GM12873 (cell line): Measurements from ENCODE around the gene CERS6.

Experiments
- TF ChIP-seq, protein P1 (sequence below): IDR thresholded peaks from 2 replicates; pipeline ENCODE4 v1.5.1; 2012; ENCODE audit warnings: low read depth, mild to moderate bottlenecking, moderate library complexity, low read length, control low read depth; ENCODE audit not compliant: insufficient read depth; ENCODE audit errors: missing control alignments

The CERS6 gene

DNA sequence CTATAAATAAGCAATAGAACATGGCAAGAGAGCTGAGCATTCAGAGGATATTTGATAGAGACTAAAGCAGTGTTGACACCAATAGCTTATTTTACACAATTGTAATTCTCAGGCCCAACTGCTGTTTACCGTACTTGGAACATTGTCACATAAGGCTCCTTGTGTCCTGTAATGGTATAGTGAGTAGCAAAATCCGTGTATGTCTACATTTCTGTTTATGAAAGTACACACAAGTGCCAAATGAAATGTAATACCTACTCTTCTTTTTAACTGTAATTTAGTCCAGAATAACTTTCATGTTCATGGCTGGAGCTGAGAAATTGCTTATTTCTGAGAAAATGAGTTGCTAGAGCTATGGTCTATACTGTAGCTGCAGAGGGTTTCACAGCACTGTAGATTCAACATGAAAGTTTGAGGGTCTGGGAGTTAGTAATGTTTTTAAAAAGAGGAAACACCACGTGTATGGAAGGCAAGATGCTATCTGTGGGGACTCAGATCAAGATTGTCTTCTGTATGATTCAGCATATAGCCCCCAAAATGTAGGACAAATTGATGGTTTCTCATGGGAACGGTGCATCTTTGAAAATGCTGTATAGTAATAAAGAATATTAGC, 236.2 kb downstream of the CERS6 start:
- TF ChIP-seq, protein P1, sequence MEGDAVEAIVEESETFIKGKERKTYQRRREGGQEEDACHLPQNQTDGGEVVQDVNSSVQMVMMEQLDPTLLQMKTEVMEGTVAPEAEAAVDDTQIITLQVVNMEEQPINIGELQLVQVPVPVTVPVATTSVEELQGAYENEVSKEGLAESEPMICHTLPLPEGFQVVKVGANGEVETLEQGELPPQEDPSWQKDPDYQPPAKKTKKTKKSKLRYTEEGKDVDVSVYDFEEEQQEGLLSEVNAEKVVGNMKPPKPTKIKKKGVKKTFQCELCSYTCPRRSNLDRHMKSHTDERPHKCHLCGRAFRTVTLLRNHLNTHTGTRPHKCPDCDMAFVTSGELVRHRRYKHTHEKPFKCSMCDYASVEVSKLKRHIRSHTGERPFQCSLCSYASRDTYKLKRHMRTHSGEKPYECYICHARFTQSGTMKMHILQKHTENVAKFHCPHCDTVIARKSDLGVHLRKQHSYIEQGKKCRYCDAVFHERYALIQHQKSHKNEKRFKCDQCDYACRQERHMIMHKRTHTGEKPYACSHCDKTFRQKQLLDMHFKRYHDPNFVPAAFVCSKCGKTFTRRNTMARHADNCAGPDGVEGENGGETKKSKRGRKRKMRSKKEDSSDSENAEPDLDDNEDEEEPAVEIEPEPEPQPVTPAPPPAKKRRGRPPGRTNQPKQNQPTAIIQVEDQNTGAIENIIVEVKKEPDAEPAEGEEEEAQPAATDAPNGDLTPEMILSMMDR: no peak

DNA sequence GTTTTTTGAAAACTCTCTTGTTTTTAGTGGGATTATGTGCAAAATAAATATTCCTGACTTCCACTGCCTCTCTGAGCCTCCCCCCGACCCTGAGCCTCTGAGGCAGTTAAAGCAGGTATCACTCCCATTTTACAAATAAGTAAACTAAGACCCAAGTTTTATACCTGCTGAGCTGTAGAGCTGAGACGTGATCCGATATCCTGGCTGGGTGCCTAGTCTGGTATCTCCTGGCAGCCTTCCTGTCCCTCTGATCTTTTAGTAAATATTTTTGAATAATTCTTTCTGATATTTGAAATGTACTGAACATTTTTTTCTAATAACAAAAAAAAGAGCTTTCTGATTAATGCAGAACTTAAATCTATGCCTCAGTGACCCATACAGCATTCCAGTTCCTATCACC, 238.1 kb downstream of the CERS6 start:
- TF ChIP-seq, protein P1: no peak

DNA sequence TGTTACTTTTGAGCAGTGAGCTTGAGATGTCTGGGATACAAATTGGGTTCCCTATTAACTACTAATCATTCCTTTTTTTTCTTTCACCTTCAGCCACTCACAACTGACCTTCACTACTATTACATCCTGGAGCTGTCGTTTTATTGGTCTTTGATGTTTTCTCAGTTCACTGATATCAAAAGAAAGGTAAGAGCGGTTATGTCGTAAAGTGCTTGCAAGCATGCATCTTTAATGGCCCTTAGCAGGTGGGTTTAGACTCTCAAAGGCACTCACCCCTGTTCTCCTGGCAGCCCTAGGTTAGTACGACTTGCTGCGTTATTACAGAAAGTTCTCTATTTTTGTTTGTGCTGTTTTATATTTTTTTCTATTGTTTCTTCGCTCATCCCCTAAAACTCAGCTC, 238.8 kb downstream of the CERS6 start:
- TF ChIP-seq, protein P1: no peak

DNA sequence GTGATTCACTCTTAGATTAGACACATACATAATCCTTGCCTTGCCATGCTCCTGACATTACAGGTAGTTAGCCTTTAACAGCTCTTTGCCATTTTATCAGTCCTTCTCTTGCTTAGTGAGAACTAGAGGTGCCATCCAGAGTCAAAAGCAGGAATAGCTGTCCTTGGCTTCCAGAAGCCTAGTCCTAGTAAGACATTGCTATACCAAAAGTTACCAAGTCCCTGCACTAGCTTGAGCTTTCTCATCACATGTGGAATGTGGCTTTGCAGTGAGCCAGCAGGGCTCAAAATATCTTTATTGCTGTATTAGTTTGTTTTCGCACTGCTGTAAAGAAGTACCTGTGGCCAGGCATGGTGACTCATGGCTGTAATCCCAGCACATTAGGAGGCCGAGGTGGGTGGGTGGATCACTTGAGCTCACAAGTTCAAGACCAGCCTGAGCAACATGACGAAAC, 241.6 kb downstream of the CERS6 start:
- TF ChIP-seq, protein P1: no peak

DNA sequence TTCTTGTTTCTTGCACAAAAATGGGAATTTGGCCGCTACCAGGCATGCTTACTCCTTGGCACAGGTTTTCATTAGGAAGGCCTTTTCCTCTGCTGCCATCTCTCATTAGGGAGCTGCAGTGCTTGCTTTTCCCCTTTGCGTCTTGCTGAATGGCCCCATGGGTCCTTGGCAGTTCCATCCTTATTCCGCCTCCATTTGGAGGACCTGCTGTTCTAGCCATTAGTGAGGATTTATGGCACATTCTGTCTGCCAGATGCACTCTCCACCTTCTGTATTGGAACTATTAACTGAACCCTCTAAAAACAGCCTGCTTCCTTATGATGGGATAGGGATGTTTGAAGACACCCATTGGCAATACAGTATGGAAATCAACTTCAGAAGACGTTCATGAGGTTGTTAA, 242.9 kb downstream of the CERS6 start:
- TF ChIP-seq, protein P1: no peak

DNA sequence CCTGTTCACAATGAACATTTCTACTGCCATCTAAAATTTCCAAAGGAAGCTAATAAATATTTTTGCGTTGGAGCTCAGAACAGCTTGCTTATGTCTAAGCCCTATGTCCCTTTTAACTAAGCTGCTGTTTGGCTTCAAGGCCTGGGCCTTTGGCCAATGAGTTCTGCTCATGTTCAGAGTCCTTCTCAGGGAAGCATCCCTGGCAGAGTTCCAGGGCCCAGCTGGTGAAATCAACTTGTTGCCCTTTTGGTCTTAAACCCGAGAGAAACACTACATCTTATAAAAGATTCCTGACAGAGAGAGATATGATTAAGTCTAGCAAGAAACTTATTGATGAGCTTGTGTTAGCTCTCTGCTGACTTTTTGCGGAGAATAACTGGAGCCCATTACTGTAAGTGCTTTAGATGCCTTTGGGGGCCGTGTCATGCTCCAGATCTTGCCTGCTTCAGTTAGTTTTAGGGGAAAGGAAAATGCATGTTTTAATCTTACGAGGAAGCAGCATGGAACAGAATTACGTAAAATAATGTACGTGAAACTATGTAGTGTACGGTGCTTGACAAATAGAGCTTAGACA, 243.9 kb downstream of the CERS6 start:
- TF ChIP-seq, protein P1: no peak

DNA sequence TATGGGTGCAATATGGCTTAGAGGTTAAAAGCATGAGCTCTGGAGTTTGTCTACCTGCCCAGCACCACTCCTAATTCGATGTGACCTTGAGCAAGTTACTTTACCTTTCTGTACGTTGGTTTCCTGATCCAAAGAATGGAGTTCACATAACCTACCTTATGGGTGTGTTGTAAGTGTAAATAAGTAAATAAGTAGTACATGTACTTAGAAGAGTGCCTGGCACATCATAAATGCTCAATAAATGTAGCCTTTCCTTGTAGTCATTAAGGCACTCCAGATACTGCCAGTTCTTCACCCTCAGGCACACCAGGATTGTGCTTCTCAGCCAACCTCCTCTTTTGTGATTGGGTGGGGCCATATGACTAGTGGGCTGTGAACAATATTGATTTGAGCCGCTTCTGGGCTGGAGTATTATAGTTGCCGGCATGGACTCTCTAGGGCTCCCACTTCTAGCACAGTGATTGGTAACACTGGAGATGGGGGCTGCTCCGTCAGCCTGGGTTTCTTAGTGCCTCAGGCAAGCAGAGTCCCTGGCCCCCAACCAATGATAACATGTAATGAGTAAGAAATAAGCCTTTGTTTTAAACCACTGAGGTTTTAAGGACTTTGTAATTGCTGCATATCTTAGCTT, 244.7 kb downstream of the CERS6 start:
- TF ChIP-seq, protein P1: no peak
